ENCODE data around the gene SOX9.

The SOX9 gene

GRCh38 chr17:72118335-72119076 is 2.3 kb upstream of the SOX9 start:
- H3K9ac ChIP-seq (ENCODE audit: low read depth, low read length, poor library complexity, severe bottlenecking): no peak overlapping the region
- no peaks in the 10 kb centered on the region for H3K4me1 ChIP-seq (ENCODE audit: insufficient read depth, low read length, poor library complexity, severe bottlenecking)
- no peak overlapping the region for H3K4me3 ChIP-seq (ENCODE audit: low read length, poor library complexity, severe bottlenecking)
- no peaks in the 10 kb centered on the region for H4K20me1 ChIP-seq (ENCODE audit: insufficient read depth, low read length, poor library complexity, severe bottlenecking)
- H3K4me2 ChIP-seq (ENCODE audit: low read depth, low read length, poor library complexity, severe bottlenecking): no peak overlapping the region
- no peaks in the 10 kb centered on the region for H3K36me3 ChIP-seq (ENCODE audit: insufficient read depth, low read length)
- no peaks in the 10 kb centered on the region for H3F3A ChIP-seq (ENCODE audit: low read depth)
- TF ChIP-seq EZH2phosphoT487 (IDR thresholded peaks at IDR 0.05; ENCODE audit: borderline replicate concordance): no peak
- peak; percentile 87 for TF ChIP-seq CTCF (conservative IDR thresholded peaks at IDR 0.05; ENCODE audit: low read length)
- no peaks in the 10 kb centered on the region for H3K9me2 ChIP-seq (replicated peaks; ENCODE audit: low read depth, low read length)
- H3K79me2 ChIP-seq (ENCODE audit: insufficient read depth, low read length): no peaks in the 10 kb centered on the region
- H3K9me3 ChIP-seq (ENCODE audit: insufficient read depth, low read depth, low read length): no peaks in the 10 kb centered on the region; the same call in 1 of the 2 replicates
- no peak overlapping the region for H2AFZ ChIP-seq (ENCODE audit: low read length)
- H3K27me3 ChIP-seq (ENCODE audit: insufficient read depth, low read length, poor library complexity, severe bottlenecking): no peaks in the 10 kb centered on the region

- Histone ChIP-seq H3K36me3 (ENCODE audit: insufficient read depth, low read length) (no peaks in the 10 kb centered on the region), H3K79me2 (ENCODE audit: insufficient read depth, low read length) (no peaks in the 10 kb centered on the region), H3K9me2 (replicated peaks; ENCODE audit: low read depth, low read length) (no peaks in the 10 kb centered on the region), H3K4me2 (ENCODE audit: low read depth, low read length, poor library complexity, severe bottlenecking) (no peak overlapping the region), H3K27me3 (ENCODE audit: insufficient read depth, low read length, poor library complexity, severe bottlenecking) (no peaks in the 10 kb centered on the region), H3K9me3 (ENCODE audit: insufficient read depth, low read depth, low read length) (no peaks in the 10 kb centered on the region; the same call in 1 of the 2 replicates), H3K4me1 (ENCODE audit: insufficient read depth, low read length, poor library complexity, severe bottlenecking) (no peaks in the 10 kb centered on the region), H2AFZ (ENCODE audit: low read length) (no peak overlapping the region), H3F3A (ENCODE audit: low read depth) (no peaks in the 10 kb centered on the region), H3K9ac (ENCODE audit: low read depth, low read length, poor library complexity, severe bottlenecking) (no peak overlapping the region), H3K4me3 (ENCODE audit: low read length, poor library complexity, severe bottlenecking) (no peak overlapping the region), H4K20me1 (ENCODE audit: insufficient read depth, low read length, poor library complexity, severe bottlenecking) (no peaks in the 10 kb centered on the region)
- no peak for TF ChIP-seq CTCF (conservative IDR thresholded peaks at IDR 0.05; ENCODE audit: low read length)
- no peak for TF ChIP-seq EZH2phosphoT487 (IDR thresholded peaks at IDR 0.05; ENCODE audit: borderline replicate concordance)
Measured at GRCh38 chr17:72119077-72119872, 1.5 kb upstream of the SOX9 start.

GRCh38 chr17:72119873-72120641 is 763 bp upstream of the SOX9 start:
- Histone ChIP-seq H3K9me3 (ENCODE audit: insufficient read depth, low read depth, low read length) (no peaks in the 10 kb centered on the region; the same call in 1 of the 2 replicates), H3K4me1 (ENCODE audit: insufficient read depth, low read length, poor library complexity, severe bottlenecking) (no peaks in the 10 kb centered on the region), H3K27me3 (ENCODE audit: insufficient read depth, low read length, poor library complexity, severe bottlenecking) (no peaks in the 10 kb centered on the region), H3K36me3 (ENCODE audit: insufficient read depth, low read length) (no peaks in the 10 kb centered on the region), H3K9ac (ENCODE audit: low read depth, low read length, poor library complexity, severe bottlenecking) (no peak overlapping the region), H3F3A (ENCODE audit: low read depth) (no peaks in the 10 kb centered on the region), H4K20me1 (ENCODE audit: insufficient read depth, low read length, poor library complexity, severe bottlenecking) (no peaks in the 10 kb centered on the region), H3K4me2 (ENCODE audit: low read depth, low read length, poor library complexity, severe bottlenecking) (no peak overlapping the region), H3K4me3 (ENCODE audit: low read length, poor library complexity, severe bottlenecking) (no peak overlapping the region), H3K9me2 (replicated peaks; ENCODE audit: low read depth, low read length) (no peaks in the 10 kb centered on the region), H2AFZ (ENCODE audit: low read length) (no peak overlapping the region), H3K79me2 (ENCODE audit: insufficient read depth, low read length) (no peaks in the 10 kb centered on the region)
- TF ChIP-seq EZH2phosphoT487 (IDR thresholded peaks at IDR 0.05; ENCODE audit: borderline replicate concordance): no peak
- TF ChIP-seq CTCF (conservative IDR thresholded peaks at IDR 0.05; ENCODE audit: low read length): no peak

Data from Loucy (cell line).